Stimulated activated CD4-positive, alpha-beta T cell treated with anti-CD3 and anti-CD28 coated beads, Interleukin-1b, Interleukin-23, amount 100 ng/mL, for 4 hours (primary cell): ENCODE data around the gene USP17L22.
"Not testable (repeated sequence)": the region's sequence is repeated elsewhere in the genome, so short reads cannot be mapped to it uniquely, and the experiment has no call there.

ENCODE experiments used
- DNase-seq, 2 donors: peaks; one replicate each; pipeline ENCODE4 v3.0.0-alpha.2; 2020; ENCODE audit warnings: low read depth in 2 of 2

Gene USP17L22

GRCh38 chr4:9267319-9267718 lies at the start of gene USP17L22:
Gene USP17L22, plus strand, starts transcription at chr4:9267619. Its CDS starts 0 bp downstream, at chr4:9267619.
- not testable (repeated sequence) for DNase-seq

GRCh38 chr4:9219852-9220251 lies 47.6 kb upstream of the USP17L22 start, which contains the start of gene USP17L12:
Gene USP17L12, plus strand, starts transcription at chr4:9220152. Its CDS starts 0 bp downstream, at chr4:9220152.
- DNase-seq = not testable (repeated sequence)

GRCh38 chr4:9224596-9224995 lies 42.8 kb upstream of the USP17L22 start, which contains the start of gene USP17L13:
Gene USP17L13, plus strand, starts transcription at chr4:9224896. Its CDS starts 0 bp downstream, at chr4:9224896.
- not testable (repeated sequence) for DNase-seq

GRCh38 chr4:9230249-9230648 lies 37.2 kb upstream of the USP17L22 start:
- not testable (repeated sequence) for DNase-seq

GRCh38 chr4:9234085-9234484 lies 33.3 kb upstream of the USP17L22 start, which contains the start of gene USP17L15:
Gene USP17L15, plus strand, starts transcription at chr4:9234385. Its CDS starts 0 bp downstream, at chr4:9234385.
- DNase-seq = not testable (repeated sequence)

- not testable (repeated sequence) for DNase-seq
Observed at GRCh38 chr4:9238461-9238860, 29.0 kb upstream of the USP17L22 start.

GRCh38 chr4:9243579-9243978 lies 23.8 kb upstream of the USP17L22 start, which contains the start of gene USP17L17:
Gene USP17L17, plus strand, starts transcription at chr4:9243879. Its CDS starts 0 bp downstream, at chr4:9243879.
- not testable (repeated sequence) for DNase-seq

- not testable (repeated sequence) for DNase-seq
Observed at GRCh38 chr4:9247953-9248680, 19.3 kb upstream of the USP17L22 start, which contains the start of gene USP17L18. Gene USP17L18, plus strand, starts transcription at chr4:9248630. Its CDS starts 0 bp downstream, at chr4:9248630.

- DNase-seq = not testable (repeated sequence)
Observed at GRCh38 chr4:9253078-9253477, 14.3 kb upstream of the USP17L22 start, which contains the start of gene USP17L19. Gene USP17L19, plus strand, starts transcription at chr4:9253378. Its CDS starts 0 bp downstream, at chr4:9253378.

GRCh38 chr4:9257824-9258223 lies 9.6 kb upstream of the USP17L22 start, which contains the start of gene USP17L20:
Gene USP17L20, plus strand, starts transcription at chr4:9258124. Its CDS starts 0 bp downstream, at chr4:9258124.
- DNase-seq = not testable (repeated sequence)

- not testable (repeated sequence) for DNase-seq
Observed at GRCh38 chr4:9262572-9262971, 4.8 kb upstream of the USP17L22 start, which contains the start of gene USP17L21. Gene USP17L21, plus strand, starts transcription at chr4:9262872. Its CDS starts 0 bp downstream, at chr4:9262872.

- DNase-seq = not testable (repeated sequence)
Observed at GRCh38 chr4:9271719-9272118, 4.3 kb downstream of the USP17L22 start.
